ENCODE measurements around the gene PDE10A.

PDE10A gene

DNA sequence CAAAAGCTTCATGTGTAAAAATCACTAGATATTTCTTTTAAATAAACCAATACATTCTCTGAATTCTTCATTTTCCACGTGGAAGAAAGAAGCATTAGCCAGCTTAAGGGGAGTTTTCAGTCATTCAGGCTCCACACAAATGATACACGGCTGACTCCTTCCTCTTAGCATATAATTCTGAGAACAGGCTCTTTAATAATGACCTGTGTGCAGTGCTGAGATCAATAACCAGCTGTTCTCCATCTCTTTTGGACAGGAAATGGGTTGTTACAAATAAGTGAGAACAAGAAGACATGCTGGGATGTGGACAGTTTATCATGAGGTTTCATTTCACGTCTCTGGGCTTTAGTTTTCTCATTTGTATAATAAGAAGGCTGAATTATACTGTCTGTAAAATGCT is 206.8 kb downstream of the PDE10A start:
- TF ChIP-seq, protein P1, sequence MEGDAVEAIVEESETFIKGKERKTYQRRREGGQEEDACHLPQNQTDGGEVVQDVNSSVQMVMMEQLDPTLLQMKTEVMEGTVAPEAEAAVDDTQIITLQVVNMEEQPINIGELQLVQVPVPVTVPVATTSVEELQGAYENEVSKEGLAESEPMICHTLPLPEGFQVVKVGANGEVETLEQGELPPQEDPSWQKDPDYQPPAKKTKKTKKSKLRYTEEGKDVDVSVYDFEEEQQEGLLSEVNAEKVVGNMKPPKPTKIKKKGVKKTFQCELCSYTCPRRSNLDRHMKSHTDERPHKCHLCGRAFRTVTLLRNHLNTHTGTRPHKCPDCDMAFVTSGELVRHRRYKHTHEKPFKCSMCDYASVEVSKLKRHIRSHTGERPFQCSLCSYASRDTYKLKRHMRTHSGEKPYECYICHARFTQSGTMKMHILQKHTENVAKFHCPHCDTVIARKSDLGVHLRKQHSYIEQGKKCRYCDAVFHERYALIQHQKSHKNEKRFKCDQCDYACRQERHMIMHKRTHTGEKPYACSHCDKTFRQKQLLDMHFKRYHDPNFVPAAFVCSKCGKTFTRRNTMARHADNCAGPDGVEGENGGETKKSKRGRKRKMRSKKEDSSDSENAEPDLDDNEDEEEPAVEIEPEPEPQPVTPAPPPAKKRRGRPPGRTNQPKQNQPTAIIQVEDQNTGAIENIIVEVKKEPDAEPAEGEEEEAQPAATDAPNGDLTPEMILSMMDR (IDR thresholded peaks at IDR 0.05), result no peak
- Histone ChIP-seq H3K27ac (no peak overlapping the region), H3K36me3 (no peaks in the 10 kb centered on the region)

DNA sequence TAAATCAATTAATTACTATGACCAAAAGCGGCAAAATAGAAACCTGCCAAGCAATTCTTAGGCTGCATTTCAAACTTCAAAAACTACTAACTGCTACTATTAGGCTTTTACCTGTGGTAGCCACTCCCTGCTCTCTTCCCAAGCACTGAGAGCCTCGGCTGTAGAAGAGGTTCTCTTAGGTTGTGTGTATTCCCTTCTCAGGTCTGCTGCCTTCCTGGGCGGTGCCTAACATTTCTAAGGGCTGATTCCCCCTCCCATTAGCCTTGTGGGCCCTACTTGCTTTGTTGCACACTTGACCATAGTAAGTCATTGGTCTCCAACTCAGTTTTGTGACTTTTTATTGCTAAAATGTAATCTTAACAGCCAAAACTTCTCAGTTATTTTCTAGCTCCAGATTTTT is 207.6 kb downstream of the PDE10A start:
- no peaks in the 10 kb centered on the region for H3K4me1 ChIP-seq (ENCODE audit: control insufficient read depth in 1 of 2, insufficient read depth in 1 of 2, low read depth in 1 of 2, low read length in 1 of 2)
- H3K27ac ChIP-seq, result no peak overlapping the region
- no peaks in the 10 kb centered on the region for H3K27me3 ChIP-seq
- H3K36me3 ChIP-seq, result no peaks in the 10 kb centered on the region
- TF ChIP-seq, protein P1 (IDR thresholded peaks at IDR 0.05), result no peak
- H3K4me3 ChIP-seq (ENCODE audit: low read depth in 1 of 2, low read length in 1 of 2), result no peak overlapping the region
- H3K9me3 ChIP-seq, result no peaks in the 10 kb centered on the region

More for the DNA sequence above, 206.8 kb downstream of the PDE10A start:
- H3K9me3 ChIP-seq, result no peaks in the 10 kb centered on the region
- H3K4me1 ChIP-seq (ENCODE audit: control insufficient read depth in 1 of 2, insufficient read depth in 1 of 2, low read depth in 1 of 2, low read length in 1 of 2), result no peaks in the 10 kb centered on the region
- H3K4me3 ChIP-seq (ENCODE audit: low read depth in 1 of 2, low read length in 1 of 2), result no peak overlapping the region
- no peaks in the 10 kb centered on the region for H3K27me3 ChIP-seq

DNA sequence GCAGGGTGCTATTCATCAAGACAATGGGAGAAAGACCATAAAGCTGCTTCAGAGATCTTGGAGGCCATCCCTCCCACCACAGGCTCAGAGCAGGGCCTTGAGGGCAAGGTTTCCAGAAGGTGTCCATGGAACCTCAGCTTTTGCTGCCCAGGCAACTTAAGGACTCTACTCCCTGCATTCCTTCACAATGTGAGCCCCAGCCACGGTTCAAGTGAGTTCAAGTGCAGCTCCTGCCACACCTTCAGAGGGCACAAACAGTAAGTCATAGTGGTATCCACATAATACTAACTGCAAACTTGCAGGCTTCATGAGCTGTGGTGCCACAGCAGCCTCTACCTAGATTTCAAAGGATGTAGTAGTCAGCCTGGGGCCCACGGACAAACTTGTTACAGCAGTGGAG is 209.6 kb downstream of the PDE10A start:
- H3K27me3 ChIP-seq, result no peaks in the 10 kb centered on the region
- no peaks in the 10 kb centered on the region for H3K9me3 ChIP-seq
- no peak overlapping the region for H3K27ac ChIP-seq
- TF ChIP-seq, protein P1 (IDR thresholded peaks at IDR 0.05), result no peak
- H3K4me3 ChIP-seq (ENCODE audit: low read depth in 1 of 2, low read length in 1 of 2), result no peak overlapping the region
- no peaks in the 10 kb centered on the region for H3K4me1 ChIP-seq (ENCODE audit: control insufficient read depth in 1 of 2, insufficient read depth in 1 of 2, low read depth in 1 of 2, low read length in 1 of 2)
- no peaks in the 10 kb centered on the region for H3K36me3 ChIP-seq

DNA sequence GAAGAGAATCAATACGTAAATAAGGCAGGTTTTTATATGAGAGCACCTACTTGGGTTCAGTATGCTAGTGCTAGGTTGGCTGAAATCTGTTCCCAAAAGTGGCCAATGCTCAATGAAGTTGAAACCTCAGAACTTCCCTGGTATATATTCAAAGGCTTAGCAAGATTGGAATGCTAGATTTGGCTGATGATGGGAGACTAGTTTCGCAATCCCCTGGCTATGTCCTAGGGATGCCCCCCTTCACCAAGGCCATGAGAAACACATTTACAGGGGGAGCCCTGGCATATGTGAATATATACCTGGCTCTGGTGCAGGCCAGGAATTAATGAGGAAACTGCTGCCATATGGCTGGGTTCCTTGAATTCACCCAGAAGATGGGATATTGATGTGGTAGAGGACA is 211.2 kb downstream of the PDE10A start:
- Histone ChIP-seq H3K36me3 (no peaks in the 10 kb centered on the region), H3K27me3 (no peaks in the 10 kb centered on the region), H3K27ac (no peak overlapping the region), H3K4me3 (ENCODE audit: low read depth in 1 of 2, low read length in 1 of 2) (no peak overlapping the region), H3K4me1 (ENCODE audit: control insufficient read depth in 1 of 2, insufficient read depth in 1 of 2, low read depth in 1 of 2, low read length in 1 of 2) (no peaks in the 10 kb centered on the region), H3K9me3 (no peaks in the 10 kb centered on the region)
- TF ChIP-seq, protein P1 (IDR thresholded peaks at IDR 0.05), result no peak

DNA sequence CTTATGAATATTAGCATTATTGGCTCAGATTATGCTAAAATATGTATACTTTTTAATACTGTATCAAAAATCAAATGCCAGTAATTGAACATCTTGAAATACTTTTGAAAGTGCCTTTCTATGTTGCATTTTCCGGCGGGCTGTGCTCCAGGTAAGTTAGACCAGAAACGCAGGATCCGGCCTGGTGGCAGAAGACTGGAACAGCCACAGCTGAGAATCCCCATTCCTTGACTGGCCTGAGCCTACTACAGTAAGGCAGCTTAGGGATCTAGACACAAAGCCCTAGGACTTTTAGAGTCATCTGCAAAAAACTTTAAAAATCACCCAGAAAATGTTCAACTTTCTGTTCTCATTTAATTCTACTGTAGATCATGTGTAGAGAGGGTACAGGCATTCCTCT is 214.8 kb downstream of the PDE10A start:
- Histone ChIP-seq H3K27ac (no peak overlapping the region), H3K4me1 (ENCODE audit: control insufficient read depth in 1 of 2, insufficient read depth in 1 of 2, low read depth in 1 of 2, low read length in 1 of 2) (no peaks in the 10 kb centered on the region), H3K4me3 (ENCODE audit: low read depth in 1 of 2, low read length in 1 of 2) (no peak overlapping the region), H3K36me3 (no peaks in the 10 kb centered on the region), H3K27me3 (no peaks in the 10 kb centered on the region), H3K9me3 (no peaks in the 10 kb centered on the region)
- TF ChIP-seq, protein P1 (IDR thresholded peaks at IDR 0.05), result no peak

DNA sequence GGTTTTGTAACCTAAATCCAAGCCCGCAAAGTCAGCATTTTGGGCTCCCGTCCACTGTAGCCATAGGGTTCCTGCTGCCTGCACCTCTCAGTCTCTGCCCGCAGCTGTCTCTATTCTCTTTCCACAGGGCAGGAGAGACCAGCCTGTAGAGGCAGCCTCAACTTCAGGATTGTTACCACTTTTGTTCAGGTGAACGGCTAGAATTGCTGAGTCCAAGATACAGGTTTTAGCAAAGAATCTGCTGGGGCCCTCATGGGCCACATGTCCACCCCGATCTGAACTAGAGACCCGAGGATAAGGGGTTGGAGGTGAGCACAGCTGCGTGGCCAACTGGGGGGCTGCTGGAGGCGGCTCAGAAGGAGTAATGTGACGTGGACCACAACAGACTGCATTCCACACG is 215.9 kb downstream of the PDE10A start:
- Histone ChIP-seq H3K36me3 (no peaks in the 10 kb centered on the region), H3K9me3 (no peaks in the 10 kb centered on the region), H3K4me3 (ENCODE audit: low read depth in 1 of 2, low read length in 1 of 2) (no peak overlapping the region), H3K27me3 (no peaks in the 10 kb centered on the region), H3K27ac (no peak overlapping the region), H3K4me1 (ENCODE audit: control insufficient read depth in 1 of 2, insufficient read depth in 1 of 2, low read depth in 1 of 2, low read length in 1 of 2) (no peaks in the 10 kb centered on the region)
- TF ChIP-seq, protein P1 (IDR thresholded peaks at IDR 0.05), result no peak

Measured in neutrophil (primary cell).